ES-I3 (cell line): ENCODE results near the gene ACE.

Experiments used
- H3K36me3 ChIP-seq: 2 replicates; pipeline ENCODE4 v1.6.1; 2013; ENCODE audit warnings: mild to moderate bottlenecking, low read length, control low read depth, moderate library complexity; ENCODE audit not compliant: insufficient read depth
- H3K4me1 ChIP-seq: 2 replicates; pipeline ENCODE4 v1.6.1; 2013; ENCODE audit warnings: mild to moderate bottlenecking, control low read depth, low read length; ENCODE audit not compliant: insufficient read depth
- H3K9ac ChIP-seq: 2 replicates; pipeline ENCODE4 v1.6.1; 2013; ENCODE audit warnings: low read depth, mild to moderate bottlenecking, low read length, moderate library complexity
- H3K9me3 ChIP-seq: 2 replicates; pipeline ENCODE4 v1.6.1; 2013; ENCODE audit warnings: mild to moderate bottlenecking, low read length, moderate library complexity; ENCODE audit not compliant: control insufficient read depth, insufficient read depth

The ACE gene

GRCh38 chr17:63546308-63547082 is 69.6 kb downstream of the ACE start:
- Histone ChIP-seq H3K4me1 (peaks cover 20% of the 10 kb centered on the region), H3K9me3 (no peaks in the 10 kb centered on the region), H3K36me3 (no peaks in the 10 kb centered on the region), H3K9ac (no peak overlapping the region)

DNA sequence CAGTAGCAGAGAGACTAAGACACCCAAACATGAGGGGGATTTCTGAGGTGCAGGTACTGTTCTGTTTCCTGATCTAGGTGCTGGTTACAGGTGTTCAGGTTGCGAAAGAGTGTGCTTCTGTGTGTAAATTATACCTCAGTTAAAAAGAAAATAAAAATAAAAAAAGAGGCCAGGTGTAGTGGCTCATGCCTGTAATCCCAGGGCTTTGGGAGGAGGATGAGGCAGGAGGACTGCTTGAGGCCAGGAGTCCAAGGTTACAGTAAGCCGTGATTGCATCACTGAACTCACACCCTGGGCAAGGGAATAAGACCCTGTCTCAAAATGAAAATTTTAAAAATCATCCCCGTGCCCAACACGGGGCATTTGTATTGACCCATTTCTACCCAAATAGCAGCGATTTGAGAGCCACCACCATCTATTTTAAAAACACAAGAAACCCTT is 70.2 kb downstream of the ACE start:
- Histone ChIP-seq H3K4me1 (peaks cover 22% of the 10 kb centered on the region), H3K9ac (no peak overlapping the region), H3K9me3 (no peaks in the 10 kb centered on the region), H3K36me3 (no peaks in the 10 kb centered on the region)
